Muscle layer of duodenum (tissue), 2 donors: ENCODE results near the gene INSM2.

Experiments used
- H3K27ac ChIP-seq: one replicate; pipeline ENCODE4 v1.7.0; 2013; ENCODE audit warnings: mild to moderate bottlenecking, low read length
- H3K27me3 ChIP-seq: one replicate; pipeline ENCODE4 v1.7.0; 2013; ENCODE audit warnings: low read depth, mild to moderate bottlenecking, control low read depth, low read length
- H3K36me3 ChIP-seq, 2 donors: one replicate each; pipeline ENCODE4 v1.7.0; 2013; ENCODE audit warnings: low read length in 2 of 2, control low read depth in 1 of 2, mild to moderate bottlenecking in 1 of 2; ENCODE audit not compliant: insufficient read depth in 2 of 2, control insufficient read depth in 1 of 2
- H3K4me1 ChIP-seq, 2 donors: one replicate each; pipeline ENCODE4 v1.7.0; 2013; ENCODE audit warnings: low read length in 2 of 2, mild to moderate bottlenecking in 2 of 2, control low read depth in 1 of 2, moderate library complexity in 1 of 2; ENCODE audit not compliant: insufficient read depth in 2 of 2, control insufficient read depth in 1 of 2
- H3K4me3 ChIP-seq, 2 donors: one replicate each; pipeline ENCODE4 v1.7.0; 2013; ENCODE audit warnings: low read length in 2 of 2, low read depth in 1 of 2, mild to moderate bottlenecking in 1 of 2
- H3K9me3 ChIP-seq, 2 donors: one replicate each; pipeline ENCODE4 v1.7.0; 2013; ENCODE audit warnings: low read length in 2 of 2, control low read depth in 1 of 2, mild to moderate bottlenecking in 1 of 2; ENCODE audit not compliant: control insufficient read depth in 1 of 2
- donor health status: healthy.

INSM2 gene

GRCh38 chr14:35551081-35551480 lies 17.1 kb downstream of the INSM2 start:
- Histone ChIP-seq H3K9me3 (no peaks in the 10 kb centered on the region), H3K4me3 (no peak overlapping the region), H3K27ac (no peak overlapping the region), H3K36me3 (peaks cover 4% of the 10 kb centered on the region in 2 donors), H3K27me3 (no peaks in the 10 kb centered on the region), H3K4me1 (no peaks in the 10 kb centered on the region)

DNA sequence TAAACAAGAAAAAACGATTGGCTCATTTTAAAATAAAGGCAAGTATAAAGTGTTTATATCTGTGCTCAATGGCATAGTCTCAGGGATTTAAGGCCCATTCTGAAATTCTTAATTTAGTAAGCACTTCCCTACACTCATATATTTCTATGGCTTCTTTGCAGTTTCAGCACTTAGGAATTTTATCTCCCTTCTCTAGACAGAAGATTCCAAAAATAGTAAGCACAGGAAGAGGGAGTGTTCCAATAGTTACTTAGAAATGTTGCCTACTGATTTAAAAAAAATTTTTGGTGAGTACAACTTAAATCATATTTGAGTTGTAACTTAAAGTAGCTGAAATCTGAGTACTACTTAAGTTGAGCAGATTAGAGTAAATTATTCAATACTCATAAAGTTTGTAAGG lies 19.8 kb downstream of the INSM2 start:
- no peaks in the 10 kb centered on the region for H3K9me3 ChIP-seq
- H3K27ac ChIP-seq = no peak overlapping the region
- H3K4me3 ChIP-seq = no peak overlapping the region
- no peaks in the 10 kb centered on the region for H3K4me1 ChIP-seq
- peaks cover 0 to 1% of the 10 kb centered on the region in 2 donors for H3K36me3 ChIP-seq
- no peaks in the 10 kb centered on the region for H3K27me3 ChIP-seq

GRCh38 chr14:35556548-35556947 lies 22.6 kb downstream of the INSM2 start:
- Histone ChIP-seq H3K27me3 (no peaks in the 10 kb centered on the region), H3K4me3 (no peak overlapping the region), H3K27ac (no peak overlapping the region), H3K4me1 (no peaks in the 10 kb centered on the region), H3K36me3 (no peaks in the 10 kb centered on the region), H3K9me3 (no peaks in the 10 kb centered on the region)

GRCh38 chr14:35557221-35557747 lies 23.3 kb downstream of the INSM2 start:
- no peaks in the 10 kb centered on the region for H3K4me1 ChIP-seq
- no peak overlapping the region for H3K4me3 ChIP-seq
- no peaks in the 10 kb centered on the region for H3K36me3 ChIP-seq
- H3K9me3 ChIP-seq = no peaks in the 10 kb centered on the region
- H3K27me3 ChIP-seq = no peaks in the 10 kb centered on the region
- H3K27ac ChIP-seq = no peak overlapping the region

- Histone ChIP-seq H3K27ac (no peak overlapping the region), H3K4me3 (no peak overlapping the region), H3K9me3 (no peaks in the 10 kb centered on the region), H3K4me1 (no peaks in the 10 kb centered on the region), H3K27me3 (no peaks in the 10 kb centered on the region), H3K36me3 (peaks cover 0 to 6% of the 10 kb centered on the region in 2 donors)
Observed at GRCh38 chr14:35558680-35559079, 24.7 kb downstream of the INSM2 start.

GRCh38 chr14:35565871-35566464 lies 32.0 kb downstream of the INSM2 start:
- Histone ChIP-seq H3K27me3 (no peaks in the 10 kb centered on the region), H3K4me3 (no peak overlapping the region), H3K9me3 (no peaks in the 10 kb centered on the region), H3K36me3 (peaks cover 0 to 16% of the 10 kb centered on the region in 2 donors), H3K4me1 (no peaks in the 10 kb centered on the region), H3K27ac (no peak overlapping the region)

DNA sequence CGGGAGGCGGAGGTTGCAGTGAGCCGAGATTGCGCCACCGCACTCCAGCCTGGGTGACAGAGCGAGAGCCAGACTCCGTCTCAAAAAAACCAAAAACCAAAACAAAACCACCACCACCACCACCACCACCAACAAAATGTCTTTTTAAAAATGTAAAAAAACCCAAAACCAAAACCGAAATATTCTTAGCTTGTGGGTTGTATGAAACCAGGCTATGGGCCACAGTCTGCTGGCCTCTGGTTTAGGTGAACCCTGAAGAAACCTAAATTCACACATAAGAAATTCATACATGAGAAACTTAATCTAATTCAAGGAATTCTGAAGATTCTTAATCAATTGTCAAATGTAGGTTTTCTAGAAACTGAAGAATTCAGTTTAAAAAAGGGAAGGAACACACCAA lies 37.6 kb downstream of the INSM2 start:
- Histone ChIP-seq H3K4me1 (no peaks in the 10 kb centered on the region), H3K9me3 (no peaks in the 10 kb centered on the region), H3K27ac (no peak overlapping the region), H3K27me3 (no peaks in the 10 kb centered on the region), H3K4me3 (no peak overlapping the region), H3K36me3 (peaks cover 5 to 9% of the 10 kb centered on the region in 2 donors)

DNA sequence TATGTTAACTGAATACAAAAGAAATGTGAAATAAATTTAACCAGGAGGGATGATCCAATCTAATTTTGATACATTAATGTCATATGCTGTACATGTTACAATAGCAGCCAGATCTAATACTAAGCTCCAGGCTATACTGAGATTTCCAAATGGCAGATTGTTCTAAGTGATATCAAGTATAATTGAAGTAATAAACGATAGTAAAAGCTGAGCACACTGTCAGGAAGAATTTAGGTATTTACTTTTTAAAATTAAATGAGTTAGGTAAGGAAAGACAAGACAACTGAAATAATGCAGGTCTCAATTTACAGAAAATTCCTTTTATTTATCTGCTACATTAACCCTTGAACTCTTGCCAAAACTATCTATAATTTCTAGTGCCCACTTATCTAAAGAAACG lies 39.9 kb downstream of the INSM2 start:
- no peak overlapping the region for H3K27ac ChIP-seq
- no peaks in the 10 kb centered on the region for H3K4me1 ChIP-seq
- H3K36me3 ChIP-seq = peaks cover under 1 to 5% of the 10 kb centered on the region in 2 donors
- no peaks in the 10 kb centered on the region for H3K9me3 ChIP-seq
- H3K27me3 ChIP-seq = no peaks in the 10 kb centered on the region
- H3K4me3 ChIP-seq = no peak overlapping the region

GRCh38 chr14:35576260-35576659 lies 42.3 kb downstream of the INSM2 start:
- H3K9me3 ChIP-seq = no peaks in the 10 kb centered on the region
- no peaks in the 10 kb centered on the region for H3K27me3 ChIP-seq
- no peak overlapping the region for H3K4me3 ChIP-seq
- H3K4me1 ChIP-seq = no peaks in the 10 kb centered on the region
- H3K36me3 ChIP-seq = peaks cover 0 to 5% of the 10 kb centered on the region in 2 donors
- H3K27ac ChIP-seq = no peak overlapping the region

DNA sequence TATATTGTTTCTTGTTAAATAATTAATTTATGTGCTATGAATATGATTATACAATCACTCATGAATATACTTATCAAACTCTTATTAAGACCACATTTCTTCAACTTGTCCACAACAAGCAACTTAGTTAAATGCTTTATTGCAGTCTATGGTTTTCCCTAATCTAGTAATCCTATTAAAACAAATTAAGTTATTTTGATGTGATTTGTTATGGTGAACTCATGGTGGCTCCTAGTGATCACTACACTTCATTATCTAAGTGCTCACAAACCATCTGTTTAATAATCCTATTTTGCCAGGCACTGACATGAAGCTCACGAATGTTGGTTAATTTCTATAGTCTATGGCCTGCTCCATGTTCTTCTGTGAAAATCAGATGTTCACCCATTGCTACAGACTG lies 42.9 kb downstream of the INSM2 start:
- Histone ChIP-seq H3K4me1 (no peaks in the 10 kb centered on the region), H3K9me3 (no peaks in the 10 kb centered on the region), H3K27ac (no peak overlapping the region), H3K36me3 (peaks cover 0 to 5% of the 10 kb centered on the region in 2 donors), H3K27me3 (no peaks in the 10 kb centered on the region), H3K4me3 (no peak overlapping the region)

- H3K4me3 ChIP-seq = no peak overlapping the region
- peaks cover 0 to 6% of the 10 kb centered on the region in 2 donors for H3K36me3 ChIP-seq
- no peaks in the 10 kb centered on the region for H3K4me1 ChIP-seq
- H3K27me3 ChIP-seq = no peaks in the 10 kb centered on the region
- no peaks in the 10 kb centered on the region for H3K9me3 ChIP-seq
- H3K27ac ChIP-seq = no peak overlapping the region
Observed at GRCh38 chr14:35578135-35578534, 44.2 kb downstream of the INSM2 start.

DNA sequence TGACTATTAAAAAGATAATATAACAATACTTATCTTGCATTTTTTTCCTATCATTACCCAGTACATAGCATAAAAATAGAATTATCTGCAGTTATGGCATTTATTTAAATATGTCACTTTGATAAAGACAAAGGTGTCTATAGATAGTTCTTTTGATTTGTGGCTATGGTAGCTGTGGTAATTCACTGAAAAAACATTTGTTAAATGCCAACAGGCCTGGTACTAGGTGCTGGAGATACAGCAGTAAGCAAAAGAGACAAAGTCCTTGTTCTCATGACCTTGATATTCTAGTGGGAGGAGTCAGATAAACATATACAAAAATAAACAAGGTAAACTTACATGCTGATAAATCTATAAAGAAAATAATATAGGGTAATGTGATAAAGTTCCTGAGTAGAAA lies 44.7 kb downstream of the INSM2 start:
- Histone ChIP-seq H3K4me1 (no peaks in the 10 kb centered on the region), H3K36me3 (peaks cover 0 to 6% of the 10 kb centered on the region in 2 donors), H3K9me3 (no peaks in the 10 kb centered on the region), H3K4me3 (no peak overlapping the region), H3K27me3 (no peaks in the 10 kb centered on the region), H3K27ac (no peak overlapping the region)
